HG02840 (cell line): ENCODE data around the gene NDUFB8.

Experiments
- ATAC-seq: cut with Tn5 transposase; IDR thresholded peaks from one replicate; pipeline ENCODE4 v1.9.1; 2021; ENCODE audit warnings: mild to moderate bottlenecking, moderate library complexity, moderate number of reproducible peaks; ENCODE audit not compliant: unreplicated experiment, low FRiP score

Gene NDUFB8

GRCh38 chr10:100479037-100479436 lies 50.6 kb downstream of the NDUFB8 start:
- no peak for ATAC-seq

- no peak for ATAC-seq
Measured at GRCh38 chr10:100477970-100478369, 51.7 kb downstream of the NDUFB8 start.
